ENCODE measurements around the gene CASQ2.

CASQ2 gene

DNA sequence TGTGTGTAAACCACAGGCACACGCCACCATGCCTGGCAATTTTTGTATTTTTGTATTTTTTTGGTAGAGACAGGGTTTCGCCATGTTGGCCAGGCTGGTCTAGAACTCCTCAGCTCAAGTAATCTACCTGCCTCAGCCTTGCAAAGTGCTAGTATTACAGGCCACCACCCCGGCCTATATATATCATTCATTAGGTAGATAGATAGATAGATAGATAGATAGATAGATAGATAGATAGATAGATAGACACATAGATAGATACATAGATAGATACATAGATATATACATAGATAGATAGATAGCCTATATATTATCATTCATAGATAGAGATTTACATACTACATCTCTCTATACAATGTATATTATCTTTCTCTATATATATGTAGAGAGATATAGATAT is 80.8 kb downstream of the CASQ2 start:
- no peak for DNase-seq

DNA sequence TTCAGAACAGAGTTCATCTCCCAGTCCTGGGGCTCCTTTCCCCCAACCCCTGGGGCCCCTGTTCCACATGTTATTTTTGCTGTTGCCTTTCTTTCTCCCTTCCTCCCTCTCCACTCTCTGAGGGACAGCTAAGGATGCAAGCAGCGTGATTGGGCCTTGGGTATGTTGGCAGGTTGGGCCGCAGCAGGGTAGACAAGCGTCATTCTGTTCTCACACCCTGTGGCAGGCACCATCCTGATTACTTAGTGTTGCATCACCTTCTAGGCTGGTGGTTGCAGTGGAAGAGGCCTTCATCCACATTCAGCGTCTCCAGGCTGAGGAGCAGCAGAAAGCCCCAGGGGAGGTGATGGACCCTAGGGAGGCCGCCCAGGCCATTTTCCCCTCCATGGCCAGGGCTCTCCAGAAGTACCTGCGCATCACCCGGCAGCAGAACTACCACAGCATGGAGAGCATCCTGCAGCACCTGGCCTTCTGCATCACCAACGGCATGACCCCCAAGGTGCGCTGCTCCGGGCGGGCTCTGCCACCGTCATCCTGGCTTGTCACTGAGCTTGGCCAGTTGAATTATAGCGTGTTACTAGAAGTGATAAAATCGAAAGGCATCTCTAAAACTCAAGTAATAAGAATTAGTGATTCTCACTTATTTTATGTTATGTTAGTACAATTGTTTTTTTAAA is 83.3 kb downstream of the CASQ2 start:
- no peak for DNase-seq

DNA sequence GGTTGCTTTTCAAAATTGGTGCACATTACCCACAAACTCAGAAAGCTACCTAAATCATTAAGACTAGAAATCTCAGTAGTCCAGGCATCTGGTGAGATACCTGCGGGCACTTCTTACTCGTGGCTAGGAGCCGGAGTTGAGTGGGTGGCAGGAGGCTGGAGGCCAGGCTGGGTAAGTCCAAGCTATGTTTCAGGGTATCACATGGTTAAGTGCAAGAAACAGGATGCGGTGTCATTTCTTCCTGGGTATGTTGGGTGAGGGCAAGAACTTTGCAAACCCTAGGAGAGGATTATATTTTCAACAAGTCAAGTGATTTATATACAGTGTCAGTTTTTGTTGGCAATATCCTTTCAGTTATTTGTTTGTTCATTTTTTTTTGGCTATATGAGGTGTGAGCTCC is 85.7 kb downstream of the CASQ2 start:
- DNase-seq, result no peak

DNA sequence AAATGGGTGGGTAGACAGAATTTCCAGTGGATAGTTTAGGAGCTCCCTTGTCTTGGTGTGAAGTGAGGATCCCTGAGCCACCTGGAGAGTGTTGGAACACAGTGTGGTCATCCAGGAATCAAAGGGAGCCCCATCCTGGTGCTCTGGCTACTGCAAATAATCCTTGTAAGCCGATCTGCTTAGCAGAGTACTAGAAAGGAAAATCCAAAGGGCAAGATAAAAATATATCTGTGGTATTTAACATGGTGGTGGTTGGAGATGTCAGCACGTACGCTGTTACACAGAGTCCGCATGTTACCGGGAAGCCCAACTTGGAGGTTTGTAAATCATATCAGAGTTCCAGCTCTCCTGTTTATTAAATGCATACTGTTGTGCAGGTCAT is 87.8 kb downstream of the CASQ2 start:
- no peak for DNase-seq

DNA sequence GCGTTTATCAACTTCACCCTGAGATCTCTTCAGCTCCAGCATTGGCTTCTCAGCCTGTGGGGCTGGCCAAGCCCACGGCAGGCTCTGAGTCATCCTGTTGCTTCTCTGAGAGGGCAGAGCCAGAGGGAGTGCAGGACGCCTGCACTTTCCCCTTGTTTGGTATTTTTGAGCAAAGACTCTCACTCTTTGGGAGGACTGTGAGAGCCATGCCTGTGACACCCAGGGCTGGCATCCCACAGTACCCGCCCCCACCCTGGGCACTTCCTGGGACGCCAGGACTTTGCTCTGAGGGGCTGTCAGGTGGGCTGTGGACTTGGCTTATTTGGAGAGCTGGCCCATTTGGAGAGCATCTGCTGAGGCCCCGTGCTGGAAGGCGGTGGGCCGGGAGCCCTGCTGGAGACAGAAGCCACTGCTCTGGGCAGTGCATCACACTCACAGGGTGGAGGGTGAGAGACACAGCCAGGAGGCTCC is 89.3 kb downstream of the CASQ2 start:
- DNase-seq, result no peak

DNA sequence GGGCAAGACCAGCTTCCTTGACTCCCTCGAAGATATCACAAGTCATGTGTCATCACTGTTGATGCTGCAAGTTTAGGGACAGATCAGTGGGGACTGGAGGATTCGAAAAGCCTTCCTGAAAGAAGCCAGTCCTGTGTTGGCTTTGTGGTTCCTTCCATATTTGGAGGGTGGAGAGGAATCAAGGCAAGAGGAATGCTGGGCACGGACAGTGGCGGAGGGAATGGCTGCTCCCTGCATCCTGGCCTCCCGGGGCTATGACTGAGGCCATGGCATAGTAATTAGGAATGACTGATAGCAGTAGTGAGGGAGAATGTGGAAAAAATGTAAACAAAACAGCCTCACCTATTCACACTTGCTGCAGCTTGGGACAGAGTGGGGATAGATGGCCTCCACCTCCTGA is 90.4 kb downstream of the CASQ2 start:
- no peak for DNase-seq

DNA sequence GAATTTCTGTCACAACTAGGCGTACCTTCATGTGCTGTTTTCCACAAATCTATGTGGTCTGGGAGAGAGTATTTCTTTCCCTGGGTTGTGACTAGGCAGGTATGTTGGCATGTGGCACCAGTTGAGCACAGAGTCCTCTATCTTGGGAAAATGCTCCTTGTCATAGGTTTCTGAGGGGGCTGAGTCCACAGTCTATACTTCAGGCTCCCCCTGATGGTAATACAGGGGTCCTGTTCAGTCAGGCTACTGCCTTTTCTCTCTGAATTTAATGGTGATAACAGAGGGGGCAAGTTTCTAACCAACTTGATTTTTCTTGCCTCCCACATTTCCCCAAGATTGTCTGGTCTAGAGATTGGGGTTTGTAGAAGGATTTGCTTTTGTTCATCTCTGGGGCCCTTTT is 90.9 kb downstream of the CASQ2 start:
- peak; percentile 42 for DNase-seq

DNA sequence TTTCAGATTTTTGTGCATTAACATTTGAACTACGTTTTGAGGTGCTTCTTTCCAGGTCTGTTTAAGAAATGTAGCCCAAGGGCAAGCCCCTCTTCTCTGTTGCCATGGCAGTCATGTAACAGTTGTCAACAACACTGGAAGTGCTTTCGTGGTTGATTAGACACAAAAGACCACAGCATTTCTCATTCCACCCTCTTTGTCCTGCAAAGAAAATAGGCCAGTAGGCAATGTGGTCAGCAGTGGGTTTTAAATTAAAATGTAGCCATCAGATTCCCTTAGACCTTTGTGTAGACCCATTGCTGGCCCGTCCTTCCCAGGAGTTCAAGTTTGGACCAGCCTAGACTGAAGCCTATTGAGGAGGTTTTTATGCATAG is 91.3 kb downstream of the CASQ2 start:
- DNase-seq, result no peak

DNA sequence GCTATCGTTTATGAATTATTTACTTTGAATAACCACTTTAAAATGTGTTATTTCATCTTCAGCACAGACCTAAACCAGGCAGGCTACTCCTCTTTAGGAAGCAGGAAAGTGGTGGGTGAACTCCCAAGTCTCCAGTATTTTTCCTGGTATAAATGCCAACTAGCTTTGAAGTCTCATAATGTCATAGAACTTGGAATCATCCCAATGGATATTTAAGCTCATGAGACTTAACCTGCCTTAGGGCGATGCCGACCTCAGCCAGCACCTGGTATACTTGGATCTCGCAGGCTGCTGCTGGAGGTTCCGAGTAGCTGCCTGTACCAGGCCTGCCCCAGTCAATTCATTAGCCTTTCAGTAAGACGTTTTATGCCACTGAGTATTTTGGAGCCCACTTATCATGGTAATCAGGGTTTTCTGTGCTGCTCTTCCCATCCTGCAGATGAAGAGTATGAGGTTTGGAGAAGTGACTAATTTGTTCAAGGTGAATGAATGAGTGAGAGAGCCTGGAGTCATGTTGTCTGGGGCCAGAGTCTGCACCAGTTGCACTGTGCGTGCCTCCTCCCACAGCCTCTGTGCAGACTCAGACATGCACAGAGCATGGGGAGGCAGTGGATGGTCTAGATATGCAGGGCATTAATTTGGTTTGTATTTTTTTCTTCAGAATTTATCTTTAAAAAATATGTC is 91.9 kb downstream of the CASQ2 start:
- no peak for DNase-seq

DNA sequence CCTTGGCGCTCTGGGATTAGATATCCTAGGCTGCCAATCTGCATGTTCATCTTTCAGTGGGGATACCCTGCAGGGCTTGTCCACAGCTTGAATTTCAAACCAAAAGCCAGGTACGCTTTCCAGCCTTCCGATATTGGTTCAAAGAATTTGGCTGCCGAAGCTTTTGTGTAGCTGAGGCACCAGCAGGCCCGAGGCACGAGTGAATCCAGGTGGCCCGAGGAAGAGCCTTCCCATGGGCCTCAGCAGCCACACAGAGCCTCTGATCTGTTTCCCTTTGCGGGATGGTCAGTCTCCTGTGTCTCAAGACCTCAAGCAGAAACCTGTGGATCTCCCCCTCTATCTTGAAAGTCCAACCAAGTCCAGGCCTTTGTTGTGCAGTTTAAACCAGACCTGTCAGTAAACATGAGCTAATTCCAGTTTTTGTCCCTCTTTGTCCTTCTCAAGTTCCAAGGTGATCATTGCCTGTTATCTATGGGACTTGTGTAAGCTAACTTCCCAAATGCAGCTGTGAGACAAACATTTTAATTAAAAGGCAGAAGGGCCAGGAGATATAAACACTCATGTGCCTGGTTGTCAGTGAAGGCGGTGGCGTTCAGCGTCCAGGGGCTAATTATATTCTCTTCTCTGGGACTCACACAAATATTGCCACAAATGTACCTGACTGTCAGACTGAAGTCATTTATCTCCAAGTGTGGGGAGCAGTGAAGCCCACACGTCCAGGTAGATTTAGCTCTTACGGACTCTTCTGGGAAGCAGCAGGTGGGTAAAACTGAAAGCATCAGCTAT is 96.1 kb downstream of the CASQ2 start:
- DNase-seq, result no peak

DNA sequence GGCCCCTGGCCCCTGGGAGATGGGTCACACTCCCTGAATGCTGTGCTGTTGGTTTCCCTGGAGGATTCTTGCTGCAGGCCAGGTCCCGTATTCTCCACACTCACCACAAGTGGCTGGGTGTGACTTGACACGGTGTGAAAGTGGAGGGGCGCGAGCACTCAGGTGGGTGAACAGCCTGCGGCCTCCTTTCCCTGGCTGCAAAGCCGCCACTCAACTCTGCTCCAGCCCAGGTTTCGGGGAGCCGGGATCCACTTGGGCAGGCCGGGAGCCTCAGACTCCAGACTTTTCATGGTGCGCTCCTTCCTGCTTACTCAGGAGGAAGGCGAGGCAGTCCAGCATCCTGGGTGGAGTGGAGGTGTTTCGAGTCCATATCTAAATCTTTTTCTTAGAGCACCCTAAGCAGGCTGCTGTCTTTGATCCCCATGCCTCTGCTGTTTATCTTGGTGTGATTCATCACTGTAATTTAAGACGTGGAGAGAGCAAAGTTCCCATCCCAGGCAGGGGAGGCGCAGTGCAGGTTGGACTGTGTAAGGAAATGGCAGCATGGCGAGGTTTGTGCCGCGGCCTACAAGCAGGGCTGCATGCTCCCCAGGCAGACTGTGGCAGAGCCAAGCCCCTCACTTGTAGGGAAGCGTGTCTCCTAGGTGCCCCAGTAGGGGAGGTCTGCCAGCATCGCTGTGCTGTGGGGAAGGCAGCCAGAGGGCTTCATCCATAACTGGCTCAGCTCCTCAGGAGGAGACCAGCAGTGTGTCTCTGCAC is 97.2 kb downstream of the CASQ2 start:
- DNase-seq, result no peak

DNA sequence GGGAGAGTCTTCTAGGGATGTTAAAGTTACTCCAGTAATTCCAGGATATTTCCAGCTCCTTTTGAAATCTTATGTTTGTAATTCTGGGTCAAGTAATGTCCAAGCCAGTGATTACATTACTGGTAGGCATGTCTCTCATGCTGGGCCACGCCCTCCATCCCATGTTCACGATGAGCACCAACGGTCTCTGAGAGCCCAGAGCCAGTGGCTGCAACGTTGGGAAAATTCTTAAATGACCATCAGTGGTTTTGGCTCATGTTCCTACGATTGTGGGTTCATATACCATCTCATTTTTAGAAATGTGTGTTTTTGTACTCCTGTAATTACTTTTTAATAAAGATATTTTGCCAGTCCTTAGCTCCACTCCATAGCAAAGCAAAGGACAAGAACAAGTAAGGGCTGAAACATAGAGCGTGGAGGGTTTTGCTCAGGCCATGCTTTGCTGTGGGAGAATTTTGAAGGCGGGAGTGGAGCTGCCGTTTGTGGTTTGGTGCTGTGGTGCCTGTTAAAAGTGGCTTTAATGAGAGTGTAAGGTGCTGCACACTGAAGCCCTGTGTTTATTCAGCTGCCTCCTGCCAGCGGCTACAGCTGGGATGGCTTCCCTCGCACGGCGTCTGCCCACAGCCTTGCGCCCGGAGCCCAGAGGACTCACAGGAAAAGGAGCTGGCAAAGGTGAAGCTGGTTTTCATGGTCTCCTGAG is 97.9 kb downstream of the CASQ2 start:
- no peak for DNase-seq

DNA sequence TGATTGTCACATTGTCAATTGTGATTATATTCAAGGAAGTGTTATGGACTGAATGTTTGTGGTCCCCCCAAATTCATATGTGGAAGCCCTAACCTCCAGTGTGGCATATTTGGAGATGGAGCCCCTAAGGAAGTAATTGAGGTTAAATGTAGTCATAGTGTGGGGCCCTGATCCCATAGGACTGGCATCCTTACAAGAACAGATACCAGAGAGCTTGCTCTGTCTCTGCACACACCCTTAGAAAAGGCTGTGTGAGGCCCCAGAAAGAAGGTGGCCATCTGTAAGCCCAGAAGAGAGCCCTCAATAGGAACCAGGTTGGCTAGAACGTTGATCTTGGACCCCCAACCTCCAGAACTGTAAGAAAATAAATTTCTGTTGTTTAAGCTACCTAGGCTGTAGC is 98.6 kb downstream of the CASQ2 start:
- DNase-seq, result no peak

DNA sequence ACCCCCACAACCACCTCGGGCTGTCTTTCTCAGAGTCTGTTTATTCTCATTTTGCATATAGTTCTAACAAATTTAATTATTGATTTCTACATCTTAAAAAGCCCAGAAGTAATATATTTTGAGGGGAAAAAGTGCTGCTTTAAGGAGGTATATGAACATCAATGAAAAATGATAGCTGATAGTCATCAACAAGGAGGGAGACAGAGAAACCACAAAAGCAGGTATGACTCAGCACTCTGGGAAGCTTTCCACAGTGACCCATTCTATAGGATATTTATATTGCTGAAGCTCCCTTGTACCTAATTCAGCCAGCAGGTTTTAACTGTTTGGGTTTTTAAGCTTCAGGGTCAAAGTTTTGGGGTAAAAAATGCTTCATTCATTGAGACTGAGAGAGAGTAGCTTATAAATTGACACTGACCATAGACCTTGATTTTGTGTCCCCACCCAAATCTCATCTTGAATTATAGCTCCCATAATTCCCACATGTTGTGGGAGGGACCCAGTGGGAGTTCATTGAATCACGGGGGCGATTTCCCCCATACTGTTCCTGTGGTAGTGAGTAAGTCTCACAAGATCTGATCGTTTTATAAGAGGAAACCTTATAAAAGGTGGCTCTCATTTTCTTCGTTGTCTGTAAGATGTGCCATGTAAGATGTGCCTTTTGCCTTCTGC is 99.4 kb downstream of the CASQ2 start:
- DNase-seq, result peak; percentile 65

DNA sequence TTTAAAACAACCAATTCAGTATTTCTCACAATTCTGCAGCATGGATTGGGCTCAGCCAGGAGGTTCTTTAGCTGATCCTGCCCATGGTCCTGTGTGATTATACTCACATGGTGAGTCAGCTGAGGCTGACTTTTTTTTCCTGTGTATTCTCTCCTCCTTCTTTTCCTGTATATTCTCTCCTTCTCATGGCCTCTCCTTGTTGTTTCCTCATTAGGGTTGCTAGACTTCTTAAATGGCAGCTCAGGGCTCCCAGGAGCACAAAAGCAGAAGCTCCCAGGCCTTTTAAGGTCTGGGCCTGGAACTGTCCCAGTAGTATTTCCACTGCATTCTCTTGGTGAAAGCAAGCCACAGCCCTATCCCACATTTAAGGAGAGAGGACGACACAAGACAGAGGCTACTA is 99.9 kb downstream of the CASQ2 start:
- DNase-seq, result no peak

DNA sequence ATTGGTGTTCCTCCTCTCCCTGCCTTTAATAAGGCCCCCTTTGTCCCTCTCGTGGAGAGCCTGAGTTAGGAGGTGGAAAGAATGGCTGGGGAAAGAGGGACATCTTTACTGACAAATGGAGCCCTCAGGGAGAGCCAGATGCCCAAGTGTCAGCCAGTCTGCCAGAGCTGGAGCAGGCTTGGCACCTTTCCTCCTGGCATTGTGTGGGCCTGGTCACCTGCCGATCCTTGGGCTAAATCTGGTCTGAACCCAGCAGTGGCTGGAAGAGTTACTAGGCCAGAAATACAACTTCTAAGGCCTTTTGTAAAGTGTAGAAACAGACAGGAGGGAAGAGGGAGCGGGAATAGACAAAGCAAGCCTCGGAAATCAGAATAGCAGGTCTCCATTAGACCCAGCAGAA is 101.8 kb downstream of the CASQ2 start:
- no peak for DNase-seq

DNA sequence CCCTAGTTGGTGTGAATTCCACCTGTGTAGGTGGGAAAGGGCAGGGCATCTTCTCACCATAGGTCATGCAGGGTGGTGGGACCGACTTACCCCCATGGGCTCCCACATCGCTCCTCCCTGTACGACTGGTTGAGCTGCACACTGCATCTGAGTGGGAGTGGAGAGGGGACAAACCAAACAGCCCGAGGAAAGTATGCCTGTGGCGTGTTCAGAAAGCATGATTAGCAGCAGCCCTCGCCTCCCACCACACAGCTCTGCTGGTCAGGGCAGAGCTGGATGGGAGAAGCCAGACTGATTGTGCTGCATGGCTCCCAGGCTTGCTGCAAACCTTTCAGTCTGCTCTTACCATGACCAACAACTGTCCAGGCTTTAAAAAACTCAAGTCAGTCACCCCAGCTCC is 102.3 kb downstream of the CASQ2 start:
- no peak for DNase-seq

DNA sequence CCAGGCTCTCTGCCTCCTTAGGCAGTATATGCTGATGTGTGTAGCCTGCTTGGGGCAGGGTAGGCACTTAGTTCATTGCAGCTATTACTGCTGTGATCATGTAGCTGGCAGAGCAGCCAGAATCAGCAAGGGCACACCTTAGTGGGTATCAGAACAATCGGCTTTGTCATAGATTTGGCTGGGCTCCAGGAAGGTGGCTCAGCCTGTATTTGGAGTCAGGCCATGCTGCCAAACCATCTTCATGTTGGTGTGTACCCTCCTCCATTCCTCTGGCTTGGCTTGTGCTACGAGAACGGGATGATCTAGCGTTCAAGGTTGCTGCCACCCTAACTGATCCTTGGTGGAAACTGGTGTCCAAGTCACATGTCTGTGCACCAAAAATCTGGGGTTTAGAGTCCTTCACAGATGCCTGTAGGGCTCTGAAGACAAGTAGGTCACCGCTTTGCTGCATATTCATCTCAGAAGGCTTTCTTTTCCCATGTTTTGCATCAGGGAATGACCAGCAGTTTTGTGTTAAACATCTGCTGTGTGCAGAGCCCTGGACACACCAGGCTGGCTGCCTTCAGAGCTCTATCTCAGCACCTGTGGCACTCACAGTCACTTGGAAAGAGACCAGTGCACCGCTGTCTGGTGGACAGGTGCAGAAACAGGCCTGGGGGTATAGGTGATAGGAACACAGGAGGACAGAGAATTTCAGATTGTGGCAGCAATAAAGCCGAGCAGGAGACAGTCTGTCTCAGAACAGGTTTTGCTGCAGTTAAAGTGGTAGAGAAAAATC is 103.0 kb downstream of the CASQ2 start:
- peak; percentile 38 for DNase-seq

DNA sequence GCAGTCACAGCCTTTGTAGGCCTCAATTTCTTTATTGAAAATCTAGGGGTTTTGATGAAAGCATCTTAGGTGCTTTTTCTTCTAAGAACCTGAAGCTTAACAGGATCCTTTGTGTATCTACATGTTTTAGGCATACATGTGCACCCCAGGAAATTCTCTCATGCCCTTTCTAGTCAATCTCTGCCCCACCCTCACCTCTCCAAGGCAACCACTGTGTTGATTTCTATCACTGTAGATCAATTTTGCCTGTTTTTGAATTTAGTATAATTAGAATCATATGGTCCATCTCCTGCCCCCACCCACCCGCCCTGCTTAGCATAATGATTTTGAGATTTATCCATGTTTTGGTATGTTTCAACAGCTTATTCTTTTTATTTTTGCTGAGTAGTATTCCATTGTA is 107.4 kb downstream of the CASQ2 start:
- DNase-seq, result no peak

DNA sequence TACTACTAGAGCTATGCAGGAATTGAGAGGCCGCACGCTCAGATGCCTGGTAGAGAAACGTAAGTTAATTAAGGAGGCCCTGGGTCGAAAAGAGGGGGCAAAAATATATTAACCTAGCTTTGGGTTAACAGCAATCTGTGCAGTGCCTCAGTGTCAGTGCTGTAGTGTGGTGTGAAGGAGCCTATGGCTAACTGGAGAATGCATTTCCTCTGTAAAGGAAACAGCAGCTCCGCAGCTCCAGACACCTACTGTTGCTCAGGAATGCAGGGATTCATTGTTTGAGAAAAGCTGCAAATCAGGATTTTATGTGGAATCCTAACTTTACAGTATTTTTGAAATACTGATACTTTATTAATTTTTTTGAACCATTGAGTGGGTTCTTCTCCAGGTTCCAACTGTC is 108.4 kb downstream of the CASQ2 start:
- no peak for DNase-seq

DNA sequence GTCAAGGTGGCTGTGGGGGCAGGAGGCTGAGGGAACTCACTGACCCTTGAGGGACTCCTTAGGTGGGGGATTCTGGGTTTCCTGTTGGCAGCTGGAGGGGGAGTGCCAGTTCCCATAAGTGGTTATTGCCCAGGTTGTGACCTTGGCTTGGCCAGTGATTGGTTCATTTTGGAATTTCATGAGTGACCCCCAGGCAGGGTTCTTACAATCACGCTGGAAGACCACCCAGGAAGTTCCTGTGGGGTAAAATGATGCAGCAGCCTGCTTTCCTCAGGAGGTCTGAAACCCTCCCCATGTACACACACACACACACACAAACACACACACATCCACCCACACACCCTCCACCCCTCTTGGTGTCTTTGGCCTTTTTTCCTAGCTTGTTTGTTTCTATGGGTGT is 109.9 kb downstream of the CASQ2 start:
- no peak for DNase-seq

Measured in hematopoietic multipotent progenitor cell treated with erythropoietin and hydrocortisone succinate and interleukin-3 and kit ligand, for 8 days (in vitro differentiated cells).